Astrocyte of the spinal cord (primary cell): ENCODE data around the gene PLCL1.

Source experiments
- DNase-seq: peaks from one replicate; pipeline ENCODE4 v3.0.0; 2011; ENCODE audit warnings: low read depth, low spot score
- H3K4me3 ChIP-seq: 2 replicates; pipeline ENCODE4 v1.5.1; 2011; ENCODE audit warnings: low read depth, mild to moderate bottlenecking, low read length, moderate library complexity
- in situ Hi-C: cut with HindIII; loops from 2 replicates; pipeline ENCODE4 v1.10.0; 2017; ENCODE audit warnings: low sequenced_read_pairs
- TF ChIP-seq, protein P1 (sequence below): IDR thresholded peaks from 2 replicates; pipeline ENCODE4 v1.5.1; 2012; ENCODE audit warnings: low read depth, mild to moderate bottlenecking, low read length, inconsistent platforms

PLCL1 gene

DNA sequence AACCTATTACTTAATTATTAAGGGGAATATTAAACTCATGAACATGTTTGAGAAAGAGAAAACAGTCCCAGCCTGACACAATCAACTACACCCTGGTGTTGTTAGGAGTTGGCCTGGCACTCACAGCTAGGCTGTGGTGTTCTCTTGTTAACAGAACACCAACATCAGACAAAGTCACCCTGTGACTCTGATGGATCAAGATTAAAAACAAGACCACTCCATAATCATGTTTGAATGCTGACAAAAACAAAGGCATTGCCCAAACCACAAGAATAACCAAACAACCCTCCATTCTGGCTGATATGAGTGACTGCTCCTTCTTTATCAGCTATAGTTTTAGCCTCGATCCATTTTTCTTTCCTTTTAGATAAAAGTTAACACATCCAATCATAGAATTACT lies 22.3 kb upstream of the PLCL1 start:
- TF ChIP-seq, protein P1, sequence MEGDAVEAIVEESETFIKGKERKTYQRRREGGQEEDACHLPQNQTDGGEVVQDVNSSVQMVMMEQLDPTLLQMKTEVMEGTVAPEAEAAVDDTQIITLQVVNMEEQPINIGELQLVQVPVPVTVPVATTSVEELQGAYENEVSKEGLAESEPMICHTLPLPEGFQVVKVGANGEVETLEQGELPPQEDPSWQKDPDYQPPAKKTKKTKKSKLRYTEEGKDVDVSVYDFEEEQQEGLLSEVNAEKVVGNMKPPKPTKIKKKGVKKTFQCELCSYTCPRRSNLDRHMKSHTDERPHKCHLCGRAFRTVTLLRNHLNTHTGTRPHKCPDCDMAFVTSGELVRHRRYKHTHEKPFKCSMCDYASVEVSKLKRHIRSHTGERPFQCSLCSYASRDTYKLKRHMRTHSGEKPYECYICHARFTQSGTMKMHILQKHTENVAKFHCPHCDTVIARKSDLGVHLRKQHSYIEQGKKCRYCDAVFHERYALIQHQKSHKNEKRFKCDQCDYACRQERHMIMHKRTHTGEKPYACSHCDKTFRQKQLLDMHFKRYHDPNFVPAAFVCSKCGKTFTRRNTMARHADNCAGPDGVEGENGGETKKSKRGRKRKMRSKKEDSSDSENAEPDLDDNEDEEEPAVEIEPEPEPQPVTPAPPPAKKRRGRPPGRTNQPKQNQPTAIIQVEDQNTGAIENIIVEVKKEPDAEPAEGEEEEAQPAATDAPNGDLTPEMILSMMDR = no peak
- in situ Hi-C loops = no loop called here

DNA sequence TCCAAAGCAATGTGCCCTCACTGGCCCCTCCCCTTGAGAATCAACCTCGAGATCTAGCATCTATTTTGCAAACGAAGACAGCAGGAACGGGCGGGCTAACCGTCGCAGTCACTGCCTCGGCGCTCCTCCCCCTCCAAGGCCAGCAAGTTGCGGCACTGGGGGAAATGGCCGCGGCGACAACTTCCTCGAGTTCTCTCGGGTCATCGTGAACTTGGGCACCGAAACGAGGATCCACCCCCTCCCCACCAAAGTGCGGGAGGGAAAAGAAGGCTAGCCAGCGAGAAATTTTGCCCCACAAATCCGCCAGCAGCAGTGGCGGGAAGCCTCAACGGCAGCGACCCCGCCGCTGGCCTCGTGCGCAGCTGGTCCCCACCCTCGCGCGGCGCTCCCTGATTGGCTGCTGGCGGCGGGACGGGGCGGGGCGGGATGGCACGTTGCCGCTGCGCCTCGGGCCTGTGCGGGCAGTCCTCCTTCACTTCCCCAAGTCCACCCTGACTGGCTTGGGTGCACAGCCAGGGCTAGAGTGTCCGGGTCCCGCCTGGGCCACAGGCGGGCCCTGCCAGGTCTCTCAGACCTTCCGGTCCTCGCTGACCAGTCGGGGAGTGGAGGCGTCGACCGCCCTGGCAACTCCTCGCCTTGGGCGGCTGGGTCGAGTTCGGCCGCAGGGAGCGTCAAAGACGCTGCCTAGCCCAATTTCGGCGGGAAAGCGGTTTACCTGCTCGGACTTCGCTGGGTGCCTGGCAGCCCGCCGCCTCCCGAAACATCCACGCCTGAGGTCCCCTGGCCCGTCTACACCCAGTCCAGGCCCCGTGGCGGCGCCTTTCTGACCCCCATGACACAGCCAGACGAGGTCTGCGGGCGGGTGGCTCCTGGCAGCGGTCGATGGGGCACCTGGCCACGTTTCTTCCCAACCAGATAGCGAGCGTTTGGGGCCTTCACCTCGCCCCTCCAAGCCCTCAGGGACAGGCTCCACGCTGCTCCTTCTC lies 19.1 kb upstream of the PLCL1 start, which contains the start of gene BOLL:
Gene BOLL, minus strand, starts transcription at position 364 of the 986 bp plus-strand sequence. CDS start 3,469 bp downstream, outside the sequence.
- TF ChIP-seq, protein P1 = no peak
- in situ Hi-C loops = no loop called here
- DNase-seq = no peak
- peak within 1 kb of the TSS; percentile 26 for H3K4me3 ChIP-seq

More for the DNA sequence above, 22.3 kb upstream of the PLCL1 start:
- DNase-seq = no peak
- no peak overlapping the region for H3K4me3 ChIP-seq

DNA sequence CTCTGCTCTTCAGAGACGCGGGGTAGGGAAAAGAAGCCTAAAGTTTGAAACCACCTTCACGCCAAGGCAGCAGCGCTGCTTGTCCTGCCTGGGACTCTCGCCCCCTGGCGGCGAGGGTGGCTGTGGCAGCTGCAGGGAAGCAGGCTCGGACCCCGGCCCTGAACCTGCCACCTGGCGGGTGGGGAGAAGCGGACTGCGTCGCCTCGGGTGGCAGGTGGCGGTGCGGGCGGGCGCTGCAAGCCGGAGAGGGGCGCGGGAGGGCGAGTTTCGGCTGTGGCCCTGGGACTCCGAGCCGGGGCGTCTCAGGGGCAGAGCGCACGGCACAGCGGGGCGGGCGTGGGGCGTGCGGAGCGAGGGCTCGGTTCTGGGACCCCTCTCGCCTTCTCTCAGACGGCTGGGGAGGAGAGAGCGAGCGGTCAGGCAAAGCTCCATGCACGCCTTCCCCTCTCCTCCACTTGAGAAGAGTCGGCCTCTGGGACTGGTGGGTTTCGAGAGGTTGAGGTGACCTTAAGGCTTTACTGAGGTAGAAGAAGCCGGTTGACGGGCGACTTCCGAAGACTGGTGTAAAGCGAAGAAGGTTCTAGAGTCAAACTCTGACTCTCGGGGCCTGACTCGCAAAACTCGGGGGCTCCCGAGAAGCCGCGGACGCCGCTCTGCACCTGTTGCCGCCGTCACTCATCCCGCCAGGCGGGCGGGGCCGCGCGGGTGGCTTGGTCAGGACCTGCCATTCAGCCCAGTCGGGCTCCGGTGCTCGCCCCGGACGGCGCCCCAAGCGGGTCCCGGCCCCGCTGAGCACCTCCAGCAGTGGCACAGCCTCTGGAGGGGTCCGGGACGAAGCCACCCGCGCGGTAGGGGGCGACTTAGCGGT lies 18.1 kb upstream of the PLCL1 start:
- peak overlapping the region; percentile 26 for H3K4me3 ChIP-seq
- in situ Hi-C loops = no loop called here
- TF ChIP-seq, protein P1 = peak; percentile 64
- no peak for DNase-seq

DNA sequence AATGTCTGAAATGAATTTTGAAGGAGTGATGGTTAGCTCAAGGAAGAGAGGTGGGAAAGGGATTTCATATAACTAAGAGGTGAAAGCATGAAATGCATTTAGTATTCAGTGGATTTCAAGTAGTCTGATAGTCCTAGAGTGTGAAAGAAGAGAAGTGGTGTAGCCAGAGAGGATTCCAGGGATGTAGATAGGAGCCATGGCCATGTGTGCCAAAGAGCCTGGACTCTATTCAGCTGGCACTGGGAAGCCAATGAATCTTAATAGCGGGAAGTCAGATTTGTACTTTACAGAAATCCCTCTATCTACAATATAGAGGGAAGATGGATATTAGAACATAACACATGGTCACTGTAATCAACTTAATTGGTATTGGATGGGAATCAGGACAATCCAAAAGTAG lies 10.9 kb upstream of the PLCL1 start:
- DNase-seq = no peak
- TF ChIP-seq, protein P1 = no peak
- in situ Hi-C loops = no loop called here
- H3K4me3 ChIP-seq = no peak overlapping the region

DNA sequence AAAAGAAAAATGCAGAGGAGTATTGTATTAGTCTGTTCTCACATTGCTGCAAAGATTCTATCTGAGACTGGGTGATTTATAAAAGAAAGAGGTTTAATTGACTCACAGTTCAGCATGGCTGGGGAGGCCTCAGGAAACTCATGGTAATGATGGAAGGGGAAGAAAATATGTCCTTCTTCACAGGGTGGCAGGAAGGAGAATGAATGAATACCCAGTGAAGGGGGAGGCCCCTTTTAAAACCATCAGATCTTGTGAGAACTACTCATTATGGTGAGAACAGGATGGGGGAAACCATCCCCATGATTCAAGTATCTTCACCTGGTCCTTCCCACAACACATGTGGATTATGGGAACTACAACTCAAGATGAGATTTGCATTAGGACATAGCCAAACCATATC lies 9.1 kb upstream of the PLCL1 start:
- in situ Hi-C loops = no loop called here
- TF ChIP-seq, protein P1 = no peak
- no peak overlapping the region for H3K4me3 ChIP-seq
- no peak for DNase-seq

DNA sequence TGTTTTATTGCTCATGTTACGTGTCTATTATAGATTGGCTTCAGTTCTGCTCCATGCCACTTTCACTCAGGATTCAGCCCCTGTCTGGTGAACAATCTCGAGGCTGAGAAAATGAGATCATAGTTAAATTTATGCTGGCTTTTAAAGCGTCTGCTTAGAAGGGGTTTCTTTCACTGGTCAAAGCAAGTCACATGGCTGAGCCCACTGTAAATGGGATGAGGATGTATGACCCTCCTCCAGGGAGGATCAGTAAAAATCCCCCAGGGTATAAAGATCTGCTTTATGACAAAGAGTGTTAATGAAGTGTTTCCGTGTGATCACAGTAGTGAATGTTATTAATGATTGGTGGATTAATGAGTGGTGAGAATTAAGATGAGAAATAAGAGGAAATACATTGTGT lies 6.2 kb upstream of the PLCL1 start:
- DNase-seq = no peak

More for the DNA sequence above, 6.2 kb upstream of the PLCL1 start:
- no peak overlapping the region for H3K4me3 ChIP-seq
- TF ChIP-seq, protein P1 = no peak
- in situ Hi-C loops = no loop called here
